Measurements from ENCODE around the gene LTA4H.

- TF ChIP-seq CTCF (IDR thresholded peaks at IDR 0.05) (no peak), POLR2AphosphoS5 (IDR thresholded peaks at IDR 0.05) (no peak), POLR2A (IDR thresholded peaks at IDR 0.05) (no peak)
Measured at GRCh38 chr12:95955549-95956159, 79.7 kb downstream of the LTA4H start.
